ENCODE data around the gene TGFB2.

- TF ChIP-seq, protein P1, sequence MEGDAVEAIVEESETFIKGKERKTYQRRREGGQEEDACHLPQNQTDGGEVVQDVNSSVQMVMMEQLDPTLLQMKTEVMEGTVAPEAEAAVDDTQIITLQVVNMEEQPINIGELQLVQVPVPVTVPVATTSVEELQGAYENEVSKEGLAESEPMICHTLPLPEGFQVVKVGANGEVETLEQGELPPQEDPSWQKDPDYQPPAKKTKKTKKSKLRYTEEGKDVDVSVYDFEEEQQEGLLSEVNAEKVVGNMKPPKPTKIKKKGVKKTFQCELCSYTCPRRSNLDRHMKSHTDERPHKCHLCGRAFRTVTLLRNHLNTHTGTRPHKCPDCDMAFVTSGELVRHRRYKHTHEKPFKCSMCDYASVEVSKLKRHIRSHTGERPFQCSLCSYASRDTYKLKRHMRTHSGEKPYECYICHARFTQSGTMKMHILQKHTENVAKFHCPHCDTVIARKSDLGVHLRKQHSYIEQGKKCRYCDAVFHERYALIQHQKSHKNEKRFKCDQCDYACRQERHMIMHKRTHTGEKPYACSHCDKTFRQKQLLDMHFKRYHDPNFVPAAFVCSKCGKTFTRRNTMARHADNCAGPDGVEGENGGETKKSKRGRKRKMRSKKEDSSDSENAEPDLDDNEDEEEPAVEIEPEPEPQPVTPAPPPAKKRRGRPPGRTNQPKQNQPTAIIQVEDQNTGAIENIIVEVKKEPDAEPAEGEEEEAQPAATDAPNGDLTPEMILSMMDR (IDR thresholded peaks at IDR 0.05 in 2 of 3, conservative IDR thresholded peaks at IDR 0.05 in 1 of 3; ENCODE audit: borderline replicate concordance in 1 of 3, insufficient read depth in 1 of 3, low read depth in 2 of 3, low read length in 2 of 3) = no peak
- TF ChIP-seq EZH2phosphoT487 (IDR thresholded peaks at IDR 0.05; ENCODE audit: borderline replicate concordance) (no peak), EGR1 (IDR thresholded peaks at IDR 0.05; ENCODE audit: low read depth) (no peak), TCF7L2 (IDR thresholded peaks at IDR 0.05; ENCODE audit: borderline replicate concordance, extremely low read depth, insufficient read depth, insufficient read length) (no peak), RAD21 (IDR thresholded peaks at IDR 0.05; ENCODE audit: low read depth) (no peak), EZH2 (IDR thresholded peaks at IDR 0.05) (no peak), CEBPB (IDR thresholded peaks at IDR 0.05; ENCODE audit: low read depth) (no peak)
- TF ChIP-seq, protein P2, sequence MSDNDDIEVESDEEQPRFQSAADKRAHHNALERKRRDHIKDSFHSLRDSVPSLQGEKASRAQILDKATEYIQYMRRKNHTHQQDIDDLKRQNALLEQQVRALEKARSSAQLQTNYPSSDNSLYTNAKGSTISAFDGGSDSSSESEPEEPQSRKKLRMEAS (IDR thresholded peaks at IDR 0.05) = no peak
- TF ChIP-seq, protein P3, sequence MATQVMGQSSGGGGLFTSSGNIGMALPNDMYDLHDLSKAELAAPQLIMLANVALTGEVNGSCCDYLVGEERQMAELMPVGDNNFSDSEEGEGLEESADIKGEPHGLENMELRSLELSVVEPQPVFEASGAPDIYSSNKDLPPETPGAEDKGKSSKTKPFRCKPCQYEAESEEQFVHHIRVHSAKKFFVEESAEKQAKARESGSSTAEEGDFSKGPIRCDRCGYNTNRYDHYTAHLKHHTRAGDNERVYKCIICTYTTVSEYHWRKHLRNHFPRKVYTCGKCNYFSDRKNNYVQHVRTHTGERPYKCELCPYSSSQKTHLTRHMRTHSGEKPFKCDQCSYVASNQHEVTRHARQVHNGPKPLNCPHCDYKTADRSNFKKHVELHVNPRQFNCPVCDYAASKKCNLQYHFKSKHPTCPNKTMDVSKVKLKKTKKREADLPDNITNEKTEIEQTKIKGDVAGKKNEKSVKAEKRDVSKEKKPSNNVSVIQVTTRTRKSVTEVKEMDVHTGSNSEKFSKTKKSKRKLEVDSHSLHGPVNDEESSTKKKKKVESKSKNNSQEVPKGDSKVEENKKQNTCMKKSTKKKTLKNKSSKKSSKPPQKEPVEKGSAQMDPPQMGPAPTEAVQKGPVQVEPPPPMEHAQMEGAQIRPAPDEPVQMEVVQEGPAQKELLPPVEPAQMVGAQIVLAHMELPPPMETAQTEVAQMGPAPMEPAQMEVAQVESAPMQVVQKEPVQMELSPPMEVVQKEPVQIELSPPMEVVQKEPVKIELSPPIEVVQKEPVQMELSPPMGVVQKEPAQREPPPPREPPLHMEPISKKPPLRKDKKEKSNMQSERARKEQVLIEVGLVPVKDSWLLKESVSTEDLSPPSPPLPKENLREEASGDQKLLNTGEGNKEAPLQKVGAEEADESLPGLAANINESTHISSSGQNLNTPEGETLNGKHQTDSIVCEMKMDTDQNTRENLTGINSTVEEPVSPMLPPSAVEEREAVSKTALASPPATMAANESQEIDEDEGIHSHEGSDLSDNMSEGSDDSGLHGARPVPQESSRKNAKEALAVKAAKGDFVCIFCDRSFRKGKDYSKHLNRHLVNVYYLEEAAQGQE (IDR thresholded peaks at IDR 0.05; ENCODE audit: low read depth) = no peak
Measured at GRCh38 chr1:218431476-218431875, 86.3 kb downstream of the TGFB2 start.
